Fibroblast of the aortic adventitia (primary cell): ENCODE results near the gene HS2ST1. TPM values are rescaled to one million over a fixed set of nuclear protein-coding genes. Genes with fewer than 3 reads are reported as not detected.
A peak's percentile ranks its signal among the peaks of the same experiment; 100 is the strongest.
"Not testable (repeated sequence)": the region's sequence is repeated elsewhere in the genome, so short reads cannot be mapped to it uniquely, and the experiment has no call there.

Source experiments
- DNase-seq: peaks from one replicate; pipeline ENCODE4 v3.0.0-alpha.2; 2010; ENCODE audit warnings: low read depth
- H3K4me3 ChIP-seq: 2 replicates; pipeline ENCODE4 v1.5.1; 2011; ENCODE audit warnings: low read depth, mild to moderate bottlenecking, control low read depth, low read length, moderate library complexity
- CTCF ChIP-seq: IDR thresholded peaks from 2 replicates; pipeline ENCODE4 v1.5.1; 2011; ENCODE audit warnings: mild to moderate bottlenecking, low read length, control low read depth, inconsistent platforms; ENCODE audit not compliant: insufficient read depth
- total RNA-seq: library from RNA; depleted of rRNA; stranded (reverse); fragments of >200 nt; gene quantifications from 2 replicates; pipeline ENCODE4 v1.2.3, GENCODE V29; 2012; ENCODE audit warnings: low replicate concordance

The HS2ST1 gene
- 46.0 and 51.0 TPM in 2 replicates for total RNA-seq

DNA sequence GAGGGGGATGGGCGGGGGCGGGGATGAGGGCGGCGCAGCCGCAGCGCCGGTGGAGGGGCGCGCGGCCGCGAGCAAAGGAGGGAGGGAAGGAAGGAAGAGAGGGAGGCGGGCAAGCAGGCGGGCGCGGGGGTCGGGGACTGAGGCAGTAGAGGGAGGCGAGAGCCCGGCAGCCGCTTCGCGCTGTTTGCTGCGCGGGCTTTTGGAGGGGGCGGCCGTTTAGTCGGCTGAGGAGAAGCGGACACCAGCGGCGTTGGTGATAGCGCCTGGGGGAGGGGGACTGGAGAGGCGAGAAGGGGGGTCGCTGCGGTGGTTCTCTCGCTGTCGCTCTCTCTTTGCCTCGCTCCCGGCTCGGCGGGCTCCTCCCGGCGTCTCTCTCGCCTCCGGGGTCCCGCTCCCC lies at the start of gene HS2ST1:
HS2ST1 (plus strand) TSS at position 35 of the 397 bp plus-strand sequence.
- no peak for TF ChIP-seq CTCF
- no peak for DNase-seq

DNA sequence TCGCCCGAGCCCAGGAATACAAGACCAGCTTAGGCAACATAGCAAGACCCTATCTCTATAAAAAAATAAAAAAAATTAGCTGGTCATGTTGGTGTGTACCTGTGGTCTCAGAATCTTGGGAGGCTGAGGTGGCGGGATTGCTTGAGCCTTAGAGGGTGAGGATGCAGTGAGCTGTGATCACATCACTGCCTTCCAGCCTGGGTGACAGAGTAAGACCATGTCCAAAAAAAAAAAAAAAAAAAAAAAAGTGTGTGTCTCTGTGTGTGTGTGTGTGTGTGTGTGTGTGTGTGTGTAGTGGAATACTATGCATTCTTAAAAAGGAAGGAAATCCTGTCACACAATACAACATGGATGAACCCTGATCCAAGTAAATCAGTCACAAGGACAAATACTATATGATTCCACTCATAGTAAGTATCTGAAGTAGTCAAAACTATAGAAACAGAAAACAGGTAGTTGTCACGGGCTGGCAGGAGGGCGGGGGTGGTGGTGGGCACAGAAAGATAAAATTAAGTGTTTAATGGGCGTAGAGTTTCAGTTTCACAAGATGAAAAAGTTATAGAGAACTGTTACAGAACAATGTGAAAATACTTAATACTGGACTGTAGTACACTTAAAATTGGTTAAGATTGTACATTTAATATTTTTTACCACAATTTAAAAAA lies 48.3 kb upstream of the HS2ST1 start:
- H3K4me3 ChIP-seq = no peak overlapping the region
- no peak for DNase-seq
- no peak for TF ChIP-seq CTCF

More for the DNA sequence above, at the start of gene HS2ST1:
- H3K4me3 ChIP-seq = peak within 1 kb of the TSS; percentile 100

DNA sequence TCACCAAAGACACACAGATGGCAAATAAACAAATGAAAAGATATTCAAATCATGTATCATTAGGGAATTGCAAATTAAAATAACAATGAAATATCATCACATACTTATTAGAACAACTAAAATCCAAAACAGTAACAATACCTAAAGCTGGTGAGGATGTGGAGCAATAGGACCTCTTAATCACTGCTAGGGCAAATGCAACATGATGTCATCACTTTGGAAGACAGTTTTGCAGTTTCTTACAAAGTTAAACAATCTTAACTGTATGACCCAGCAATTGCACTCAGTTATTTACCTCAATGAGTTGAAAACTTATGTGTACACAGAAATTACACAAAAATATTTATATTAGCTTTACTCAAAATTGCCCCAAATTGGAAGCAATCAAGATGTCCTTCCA lies 47.8 kb upstream of the HS2ST1 start:
- no peak for TF ChIP-seq CTCF
- peak; percentile 62 for DNase-seq
- H3K4me3 ChIP-seq = no peak overlapping the region

DNA sequence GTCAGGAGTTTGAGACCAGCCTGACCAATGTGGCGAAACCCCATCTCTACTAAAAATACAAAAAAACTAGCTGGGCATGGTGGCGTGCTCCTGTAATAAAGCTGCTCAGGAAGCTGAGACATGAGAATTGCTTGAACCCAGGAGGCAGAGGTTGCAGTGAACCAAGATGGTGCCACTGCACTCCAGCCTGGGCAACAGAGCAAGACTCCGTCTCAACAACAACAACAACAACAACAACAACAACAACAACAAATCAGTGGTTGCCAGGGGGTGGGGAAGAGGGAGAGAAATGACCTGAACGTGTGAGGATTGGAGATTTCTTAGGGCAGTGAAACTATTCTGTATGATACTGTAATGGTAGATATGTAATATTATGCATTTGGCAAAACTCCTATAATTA lies 47.2 kb upstream of the HS2ST1 start:
- not testable (repeated sequence) for H3K4me3 ChIP-seq, DNase-seq

GRCh38 chr1:86868477-86868876 lies 46.0 kb upstream of the HS2ST1 start:
- H3K4me3 ChIP-seq = no peak overlapping the region
- TF ChIP-seq CTCF = no peak
- DNase-seq = peak; percentile 46

DNA sequence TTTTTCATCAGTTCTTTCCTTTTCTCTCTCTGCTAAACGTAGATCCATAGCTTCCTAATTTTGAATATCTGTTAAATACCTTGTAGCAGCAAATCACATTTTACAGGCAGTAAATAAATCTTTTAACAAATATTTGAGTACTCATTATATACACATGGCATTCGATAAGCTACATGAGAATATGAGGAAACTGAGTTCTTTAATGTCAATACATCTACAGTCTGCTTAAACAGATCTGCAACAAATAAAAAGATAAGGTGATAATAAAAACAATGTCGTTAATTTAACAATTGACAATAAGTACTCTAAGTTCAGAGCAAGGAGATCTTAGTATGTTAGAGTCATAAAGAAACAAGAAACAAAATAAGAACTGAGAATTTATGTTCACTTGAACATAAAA lies 43.4 kb upstream of the HS2ST1 start:
- no peak for TF ChIP-seq CTCF

GRCh38 chr1:86872086-86872485 lies 42.3 kb upstream of the HS2ST1 start:
- TF ChIP-seq CTCF = no peak
- no peak overlapping the region for H3K4me3 ChIP-seq
- DNase-seq = peak; percentile 7

More for the DNA sequence above, 43.4 kb upstream of the HS2ST1 start:
- no peak overlapping the region for H3K4me3 ChIP-seq
- DNase-seq = no peak
